Measurements from ENCODE around the gene IRAG1. TPM values are rescaled to one million over a fixed set of nuclear protein-coding genes. Genes with fewer than 3 reads are reported as not detected.

Gene IRAG1
- total RNA-seq, 2 experiments from 2014 or later = not detected

GRCh38 chr11:10645212-10645795, 48.3 kb downstream of the IRAG1 start:
- H3K4me1 ChIP-seq (ENCODE audit: insufficient read depth, low read length, poor library complexity, severe bottlenecking) = no peaks in the 10 kb centered on the region
- no peak for TF ChIP-seq CTCF (conservative IDR thresholded peaks at IDR 0.05; ENCODE audit: low read length)
- no peak for TF ChIP-seq EZH2phosphoT487 (IDR thresholded peaks at IDR 0.05; ENCODE audit: borderline replicate concordance, low read depth, low read length)
- H3K27ac ChIP-seq (ENCODE audit: low read depth, low read length, poor library complexity, severe bottlenecking) = no peak overlapping the region
- no TSS peak for BruUV-seq (replicated peaks)
- DNase-seq (ENCODE audit: low spot score) = no peak
- no peaks in the 10 kb centered on the region for H3K9me2 ChIP-seq (ENCODE audit: insufficient read depth, low read length)
- ChIA-PET CTCF (ENCODE audit: unreplicated experiment) (no interaction called here), POLR2A (interaction anchor here (0.6 kb wide), 3 partner anchors 19 to 385 kb away, joined by 3 to 5 read pairs (median 3); no protein-coding TSS in a partner anchor)
- intact Hi-C loops (cut with micrococcal nuclease; ENCODE audit: unreplicated experiment) = no loop called here
- H3K4me3 ChIP-seq (ENCODE audit: low read depth, low read length, poor library complexity, severe bottlenecking) = no peak overlapping the region
- no peak overlapping the region for H3K4me2 ChIP-seq (ENCODE audit: low read length)
- no peaks in the 10 kb centered on the region for H4K20me1 ChIP-seq (ENCODE audit: insufficient read depth, low read length)
- H3K36me3 ChIP-seq (ENCODE audit: insufficient read depth, low read length) = no peaks in the 10 kb centered on the region
- H3K79me2 ChIP-seq (ENCODE audit: insufficient read depth, low read depth, low read length) = no peaks in the 10 kb centered on the region
- H3K9me3 ChIP-seq (ENCODE audit: low read length) = no peaks in the 10 kb centered on the region
- H2AFZ ChIP-seq (ENCODE audit: low read length) = no peak overlapping the region

Small RNA genes lying within 50 kb of the gene (small RNA-seq; reads per million reads assigned to genes)
- not detected for gene RF00019

Other genes starting within 250 kb of the IRAG1 start
- gene AMPD3, start 238.5 kb downstream of the IRAG1 start, total RNA-seq (2014; rRNA removed; shearing (Covaris generic)) = 9.4 and 13.5 TPM in 2 replicates
- gene AMPD3, start 238.5 kb downstream of the IRAG1 start, total RNA-seq (2022) = 17.0 and 25.6 TPM in 2 replicates
- 8.2 and 9.2 TPM in 2 replicates for gene RNF141, start 152.6 kb downstream of the IRAG1 start, total RNA-seq (2014; rRNA removed; shearing (Covaris generic))
- gene RNF141, start 152.6 kb downstream of the IRAG1 start, total RNA-seq (2022) = 18.5 and 20.1 TPM in 2 replicates
- not detected in 2 replicates for gene LYVE1, start 125.1 kb downstream of the IRAG1 start, total RNA-seq (2014; rRNA removed; shearing (Covaris generic))
- not detected in 2 replicates for gene LYVE1, start 125.1 kb downstream of the IRAG1 start, total RNA-seq (2022)
- gene CTR9, start 57.5 kb upstream of the IRAG1 start, total RNA-seq (2014; rRNA removed; shearing (Covaris generic)) = 15.3 and 19.3 TPM in 2 replicates
- gene CTR9, start 57.5 kb upstream of the IRAG1 start, total RNA-seq (2022) = 25.5 and 29.5 TPM in 2 replicates
- 312 and 317 TPM in 2 replicates for gene EIF4G2, start 115.2 kb upstream of the IRAG1 start, total RNA-seq (2014; rRNA removed; shearing (Covaris generic))
- gene EIF4G2, start 115.2 kb upstream of the IRAG1 start, total RNA-seq (2022) = 502 and 503 TPM in 2 replicates
- gene ZBED5, start 164.3 kb upstream of the IRAG1 start, total RNA-seq (2014; rRNA removed; shearing (Covaris generic)) = 37.6 and 42.1 TPM in 2 replicates
- gene ZBED5, start 164.3 kb upstream of the IRAG1 start, total RNA-seq (2022) = 71.9 and 86.6 TPM in 2 replicates

All from OCI-LY7 (cell line).